HG03045 (cell line): ENCODE measurements around the gene SLC38A7.
A peak's percentile ranks its signal among the peaks of the same experiment; 100 is the strongest.
"Not testable (repeated sequence)": the region's sequence is repeated elsewhere in the genome, so short reads cannot be mapped to it uniquely, and the experiment has no call there.

ENCODE experiments used
- ATAC-seq: cut with Tn5 transposase; IDR thresholded peaks from one replicate; pipeline ENCODE4 v1.9.1; 2021; ENCODE audit warnings: mild to moderate bottlenecking, moderate library complexity; ENCODE audit not compliant: unreplicated experiment

Gene SLC38A7

DNA sequence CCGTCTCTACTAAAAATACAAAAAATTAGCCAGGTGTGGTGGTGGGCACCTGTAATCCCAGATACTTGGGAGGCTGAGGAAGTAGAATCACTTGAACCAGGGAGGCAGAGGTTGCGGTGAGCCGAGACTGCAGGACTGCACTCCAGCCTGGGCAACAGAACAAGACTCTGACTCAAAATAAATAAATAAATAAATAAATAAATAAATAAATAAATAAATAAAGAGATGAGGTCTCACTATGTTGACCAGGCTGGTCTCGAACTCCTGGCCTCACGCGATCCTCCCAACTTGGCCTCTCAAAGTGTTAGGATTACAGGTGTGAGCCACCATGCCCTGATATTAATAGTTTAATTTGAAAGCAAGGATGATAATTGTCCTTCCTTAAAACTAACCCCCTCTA, 47.5 kb downstream of the SLC38A7 start:
- ATAC-seq = not testable (repeated sequence)

GRCh38 chr16:58636466-58636865, 48.1 kb downstream of the SLC38A7 start:
- ATAC-seq = no peak

GRCh38 chr16:58635502-58635901, 49.1 kb downstream of the SLC38A7 start:
- ATAC-seq = no peak

- ATAC-seq = no peak
These were observed 50.2 kb downstream of the SLC38A7 start for GRCh38 chr16:58634265-58634802.

DNA sequence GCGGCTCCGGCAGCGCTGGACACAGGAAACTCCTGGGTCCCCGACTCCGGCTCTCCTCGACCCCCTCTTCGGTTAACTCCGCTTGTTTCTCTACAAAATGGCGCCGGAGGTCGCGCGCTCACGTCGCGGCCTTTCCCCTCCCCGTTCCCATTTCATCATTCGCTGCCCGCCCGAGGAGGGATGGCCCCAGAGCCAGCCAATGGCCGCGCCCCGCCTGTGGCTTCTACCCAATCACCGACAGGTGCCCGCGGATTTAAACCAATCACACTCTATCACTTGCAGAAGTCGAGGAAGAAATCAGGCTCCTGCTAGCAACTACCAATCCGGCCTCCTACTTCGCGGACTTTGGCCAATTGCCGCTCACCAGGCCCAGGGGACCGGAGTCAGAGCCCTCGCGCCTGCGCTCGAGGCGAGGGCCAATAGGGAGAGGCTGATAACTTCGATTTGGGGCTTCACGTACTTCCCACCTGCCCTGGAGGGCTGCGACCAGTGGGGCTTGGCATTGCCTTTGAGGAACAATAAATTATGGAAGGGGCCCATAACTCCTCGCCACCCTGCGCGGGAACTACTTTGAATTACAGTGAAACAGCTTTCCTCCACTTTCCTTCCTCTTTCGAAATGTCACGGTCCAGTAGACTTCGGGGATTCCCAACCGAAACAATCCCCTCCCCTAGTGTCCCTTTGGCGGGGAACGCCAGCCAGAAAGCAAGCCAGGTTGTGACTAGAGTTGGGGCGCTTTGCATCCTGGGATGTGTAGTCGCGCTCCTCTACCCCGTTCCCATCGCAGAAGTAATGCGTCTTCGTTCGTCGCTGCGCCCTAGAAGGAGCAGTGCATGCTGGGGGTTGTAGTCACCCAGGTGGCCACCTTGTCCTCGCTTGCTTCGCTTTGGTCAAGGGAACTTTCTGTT, 54.6 kb downstream of the SLC38A7 start, which contains the start of gene CNOT1:
TSS of gene CNOT1 (minus strand) at position 94 of the 908 bp plus-strand sequence. CDS start 30,489 bp downstream, outside the sequence.
- peak; percentile 91 for ATAC-seq

GRCh38 chr16:58628845-58629732, 55.5 kb downstream of the SLC38A7 start:
- ATAC-seq = peak; percentile 5

GRCh38 chr16:58624209-58624608, 60.4 kb downstream of the SLC38A7 start:
- ATAC-seq = no peak

DNA sequence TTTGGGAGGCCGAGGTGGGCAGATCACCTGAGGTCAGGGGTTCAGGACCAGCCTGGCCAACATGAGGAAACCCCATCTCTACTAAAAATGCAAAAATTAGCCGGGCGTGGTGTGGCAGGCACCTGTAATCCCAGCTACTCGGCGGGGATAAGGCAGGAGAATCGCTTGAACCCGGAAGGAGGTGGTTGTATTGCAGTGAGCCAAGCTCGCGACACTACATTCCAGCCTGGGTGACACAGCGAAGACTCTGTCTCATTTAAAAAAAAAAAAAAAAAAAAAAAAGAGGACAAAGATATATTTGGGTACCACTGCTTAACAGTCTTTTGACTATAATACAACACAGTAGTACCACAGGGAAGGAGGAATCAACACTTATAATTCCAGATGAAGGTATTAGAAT, 64.2 kb downstream of the SLC38A7 start:
- ATAC-seq = no peak

DNA sequence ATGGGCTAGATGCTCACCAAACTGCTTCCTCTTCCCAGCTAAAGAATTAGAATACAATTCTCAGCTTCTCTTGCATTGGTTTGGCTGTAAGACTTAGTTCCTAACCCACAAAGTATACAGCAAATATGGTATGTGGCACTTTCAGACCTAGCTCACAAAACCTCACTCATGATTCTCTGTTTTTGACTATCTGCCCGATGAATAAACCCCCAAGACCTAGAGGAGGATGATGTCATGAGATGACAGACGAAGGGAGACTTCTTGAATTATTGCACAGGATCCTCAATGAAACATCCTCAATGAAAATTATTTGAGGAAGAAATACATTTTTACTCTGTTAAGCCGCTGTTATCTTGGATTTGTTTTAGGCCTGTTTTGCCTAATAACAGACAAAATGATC, 69.3 kb downstream of the SLC38A7 start:
- no peak for ATAC-seq
